Neuronal stem cell (in vitro differentiated cells): ENCODE results near the gene RBFOX2.
A peak's percentile ranks its signal among the peaks of the same experiment; 100 is the strongest.

Source experiments
- DNase-seq: peaks from one replicate; pipeline ENCODE4 v3.0.0-alpha.2; 2013; ENCODE audit warnings: low spot score
- H2AFZ ChIP-seq: one replicate; pipeline ENCODE4 v1.6.1; 2013; ENCODE audit warnings: mild to moderate bottlenecking, low read length, inconsistent platforms
- H2AK5ac ChIP-seq: 2 replicates; pipeline ENCODE4 v1.6.1; 2013; ENCODE audit warnings: low read depth, mild to moderate bottlenecking, inconsistent platforms, low read length, moderate library complexity, mixed read lengths
- H2BK120ac ChIP-seq: 2 replicates; pipeline ENCODE4 v1.6.1; 2013; ENCODE audit warnings: low read depth, mild to moderate bottlenecking, inconsistent platforms, low read length, moderate library complexity, mixed read lengths
- H2BK12ac ChIP-seq: one replicate; pipeline ENCODE4 v1.6.1; 2013; ENCODE audit warnings: low read length, inconsistent platforms
- H2BK15ac ChIP-seq: 2 replicates; pipeline ENCODE4 v1.6.1; 2013; ENCODE audit warnings: mild to moderate bottlenecking, low read length, inconsistent platforms, mixed read lengths
- H2BK5ac ChIP-seq: one replicate; pipeline ENCODE4 v1.6.1; 2013; ENCODE audit warnings: inconsistent platforms, mild to moderate bottlenecking, low read length, moderate library complexity
- H3K14ac ChIP-seq: one replicate; pipeline ENCODE4 v1.6.1; 2013; ENCODE audit warnings: low read length, inconsistent platforms
- H3K18ac ChIP-seq: 2 replicates; pipeline ENCODE4 v1.6.1; 2013; ENCODE audit warnings: low read length, inconsistent platforms
- H3K23ac ChIP-seq: 2 replicates; pipeline ENCODE4 v1.6.1; 2013; ENCODE audit warnings: low read depth, mild to moderate bottlenecking, mixed read lengths, low read length, inconsistent platforms; ENCODE audit not compliant: poor library complexity
- H3K27ac ChIP-seq: replicated peaks from 3 replicates; pipeline ENCODE4 v1.5.1; 2013; ENCODE audit warnings: low read length, inconsistent platforms
- H3K27me3 ChIP-seq, 3 experiments: 2 replicates each; pipeline ENCODE4 v1.6.1; 2013; ENCODE audit warnings: low read length in 3 of 3, mild to moderate bottlenecking in 2 of 3, inconsistent platforms in 1 of 3, low read depth in 1 of 3, mixed read lengths in 1 of 3, moderate library complexity in 1 of 3; ENCODE audit not compliant: control insufficient read depth in 3 of 3, insufficient read depth in 3 of 3
- H3K36me3 ChIP-seq, 2 donors: replicated peaks in 1 of 2; 2 replicates each; pipeline ENCODE4 v1.6.1; 2013; ENCODE audit warnings: low read length in 2 of 2; ENCODE audit not compliant: control insufficient read depth in 2 of 2, insufficient read depth in 2 of 2
- H3K4ac ChIP-seq: 2 replicates; pipeline ENCODE4 v1.6.1; 2013; ENCODE audit warnings: inconsistent platforms, mild to moderate bottlenecking, low read length, moderate library complexity
- H3K4me1 ChIP-seq, 2 donors: 1 replicate in 1 of 2; 2 replicates in 1 of 2; pipeline ENCODE4 v1.6.1; 2013; ENCODE audit warnings: low read length in 2 of 2, low read depth in 1 of 2; ENCODE audit not compliant: control insufficient read depth in 2 of 2, insufficient read depth in 1 of 2
- H3K4me2 ChIP-seq: one replicate; pipeline ENCODE4 v1.6.1; 2013; ENCODE audit warnings: mild to moderate bottlenecking, low read length, inconsistent platforms; ENCODE audit not compliant: insufficient read depth, poor library complexity, severe bottlenecking
- H3K4me3 ChIP-seq, 2 donors: 2 replicates each; pipeline ENCODE4 v1.5.1; 2013; ENCODE audit warnings: low read length in 2 of 2, mild to moderate bottlenecking in 2 of 2, inconsistent platforms in 1 of 2, moderate library complexity in 1 of 2
- H3K79me1 ChIP-seq: one replicate; pipeline ENCODE4 v1.6.1; 2013; ENCODE audit warnings: low read depth, mild to moderate bottlenecking, inconsistent platforms, low read length, moderate library complexity
- H3K9ac ChIP-seq: one replicate; pipeline ENCODE4 v1.6.1; 2013; ENCODE audit warnings: mild to moderate bottlenecking, low read depth, low read length, inconsistent platforms; ENCODE audit not compliant: poor library complexity
- H3K9me3 ChIP-seq, 2 donors: replicated peaks in 1 of 2; 2 replicates each; pipeline versions ENCODE3 to v1.6.1; 2013; ENCODE audit warnings: low read length in 2 of 2, mild to moderate bottlenecking in 2 of 2, inconsistent platforms in 1 of 2, low read depth in 1 of 2, mixed read lengths in 1 of 2, moderate library complexity in 1 of 2; ENCODE audit not compliant: control insufficient read depth in 2 of 2, insufficient read depth in 1 of 2
- H4K8ac ChIP-seq: one replicate; pipeline ENCODE4 v1.6.1; 2013; ENCODE audit warnings: low read depth, mild to moderate bottlenecking, inconsistent platforms, low read length, moderate library complexity
- H4K91ac ChIP-seq: one replicate; pipeline ENCODE4 v1.6.1; 2013; ENCODE audit warnings: low read length, low read depth, mild to moderate bottlenecking, inconsistent platforms; ENCODE audit not compliant: poor library complexity
- WGBS, 2 donors: extraction: QIAGEN DNeasy Blood & Tissue Kit; methylation state at CpG; one replicate each; pipeline ENCODE4 v1.1.7; 2013; ENCODE audit warnings: missing lambda C conversion rate in 2 of 2, mixed read lengths in 1 of 2; ENCODE audit not compliant: insufficient read length in 2 of 2, insufficient replicate concordance in 1 of 2; ENCODE audit errors: extremely low coverage in 2 of 2; 5-methylcytosine and 5-hydroxymethylcytosine counted together

The RBFOX2 gene

GRCh38 chr22:35732116-35732515 is 296.5 kb downstream of the RBFOX2 start:
- Histone ChIP-seq H3K18ac (no peak overlapping the region), H2AK5ac (no peak overlapping the region), H4K8ac (no peak overlapping the region), H3K4me1 (no peaks in the 10 kb centered on the region), H3K4me2 (no peak overlapping the region), H2BK5ac (no peak overlapping the region), H3K27ac (no peak overlapping the region), H3K27me3 (no peaks in the 10 kb centered on the region), H3K79me1 (no peaks in the 10 kb centered on the region), H3K23ac (no peak overlapping the region), H2AFZ (no peak overlapping the region), H3K36me3 (no peaks in the 10 kb centered on the region), H2BK12ac (no peak overlapping the region), H3K9ac (no peak overlapping the region), H4K91ac (no peak overlapping the region), H2BK120ac (no peak overlapping the region), H3K4me3 (no peak overlapping the region), H3K4ac (no peak overlapping the region), H3K9me3 (peaks cover 0 to 7% of the 10 kb centered on the region in 2 donors), H3K14ac (no peak overlapping the region), H2BK15ac (no peak overlapping the region)
- WGBS, 2 donors: no CpG with 5 or more reads among the region's 9 CpGs
- no peak for DNase-seq

GRCh38 chr22:35731321-35731720 is 297.3 kb downstream of the RBFOX2 start:
- H3K14ac ChIP-seq: no peak overlapping the region
- H2AK5ac ChIP-seq: no peak overlapping the region
- no peak overlapping the region for H3K4me3 ChIP-seq
- H2BK5ac ChIP-seq: no peak overlapping the region
- no peaks in the 10 kb centered on the region for H3K79me1 ChIP-seq
- H2BK15ac ChIP-seq: no peak overlapping the region
- H4K91ac ChIP-seq: no peak overlapping the region
- DNase-seq: no peak
- no peak overlapping the region for H3K18ac ChIP-seq
- H3K4me2 ChIP-seq: no peak overlapping the region
- no peak overlapping the region for H4K8ac ChIP-seq
- H3K23ac ChIP-seq: no peak overlapping the region
- H3K9me3 ChIP-seq: peaks cover 0 to 4% of the 10 kb centered on the region in 2 donors
- no peak overlapping the region for H3K4ac ChIP-seq
- no peaks in the 10 kb centered on the region for H3K27me3 ChIP-seq
- H3K36me3 ChIP-seq: no peaks in the 10 kb centered on the region
- no peak overlapping the region for H2BK12ac ChIP-seq
- H3K27ac ChIP-seq: no peak overlapping the region
- H3K9ac ChIP-seq: no peak overlapping the region
- no peaks in the 10 kb centered on the region for H3K4me1 ChIP-seq
- no CpG with 5 or more reads among the region's 10 CpGs for WGBS, 2 donors
- H2BK120ac ChIP-seq: no peak overlapping the region
- no peak overlapping the region for H2AFZ ChIP-seq

GRCh38 chr22:35729309-35729698 is 299.3 kb downstream of the RBFOX2 start:
- H4K91ac ChIP-seq: no peak overlapping the region
- no peak overlapping the region for H2AK5ac ChIP-seq
- no peak overlapping the region for H3K4me3 ChIP-seq
- no peak overlapping the region for H3K18ac ChIP-seq
- no peaks in the 10 kb centered on the region for H3K27me3 ChIP-seq
- no peak overlapping the region for H3K27ac ChIP-seq
- H3K79me1 ChIP-seq: no peaks in the 10 kb centered on the region
- no peak overlapping the region for H2BK120ac ChIP-seq
- H2BK15ac ChIP-seq: no peak overlapping the region
- no peak overlapping the region for H2AFZ ChIP-seq
- no peak for DNase-seq
- H3K9ac ChIP-seq: no peak overlapping the region
- no peak overlapping the region for H3K4me2 ChIP-seq
- WGBS, 2 donors: no CpG with 5 or more reads among the region's 2 CpGs
- H3K23ac ChIP-seq: no peak overlapping the region
- no peak overlapping the region for H2BK12ac ChIP-seq
- H3K4me1 ChIP-seq: no peaks in the 10 kb centered on the region
- no peak overlapping the region for H4K8ac ChIP-seq
- no peak overlapping the region for H2BK5ac ChIP-seq
- no peaks in the 10 kb centered on the region for H3K36me3 ChIP-seq
- H3K14ac ChIP-seq: no peak overlapping the region
- no peaks in the 10 kb centered on the region for H3K9me3 ChIP-seq
- no peak overlapping the region for H3K4ac ChIP-seq

GRCh38 chr22:35728639-35729308 is 299.9 kb downstream of the RBFOX2 start:
- no peak overlapping the region for H3K27ac ChIP-seq
- H2AK5ac ChIP-seq: peak overlapping the region; percentile 38
- no CpG with 5 or more reads among the region's 12 CpGs for WGBS, 2 donors

More at GRCh38 chr22:35728639-35729308, 299.9 kb downstream of the RBFOX2 start:
- no peak for DNase-seq
- H4K91ac ChIP-seq: no peak overlapping the region
- no peaks in the 10 kb centered on the region for H3K27me3 ChIP-seq
- H2AFZ ChIP-seq: no peak overlapping the region
- H2BK12ac ChIP-seq: no peak overlapping the region
- no peak overlapping the region for H3K4ac ChIP-seq
- no peak overlapping the region for H3K14ac ChIP-seq
- H4K8ac ChIP-seq: no peak overlapping the region
- H3K4me1 ChIP-seq: no peaks in the 10 kb centered on the region
- H3K36me3 ChIP-seq: no peaks in the 10 kb centered on the region
- H2BK5ac ChIP-seq: no peak overlapping the region
- no peak overlapping the region for H2BK15ac ChIP-seq
- no peak overlapping the region for H2BK120ac ChIP-seq
- no peaks in the 10 kb centered on the region for H3K79me1 ChIP-seq
- no peaks in the 10 kb centered on the region for H3K9me3 ChIP-seq
- H3K4me2 ChIP-seq: no peak overlapping the region
- H3K9ac ChIP-seq: no peak overlapping the region
- H3K23ac ChIP-seq: peak overlapping the region; percentile 21
- no peak overlapping the region for H3K4me3 ChIP-seq
- peak overlapping the region; percentile 21 for H3K18ac ChIP-seq
